Endothelial cell of umbilical vein (primary cell): ENCODE data around the gene ALKBH6. TPM values are rescaled to one million over a fixed set of nuclear protein-coding genes. Genes with fewer than 3 reads are reported as not detected.

Source experiments
- BruUV-seq: library from RNA; stranded (reverse); fragments of 400-500 nt; replicated peaks from 2 replicates; lab custom pipeline; 2021; lab: Mats Ljungman, UMichigan
- CTCF ChIA-PET: fragments of 300-600, 350-600 bp; sonication (Branson Sonifier 250); formaldehyde crosslinking; loops from one replicate; lab custom pipeline; 2021; ENCODE audit warnings: antibody characterized with exemption, inconsistent platforms; lab: Charles Lee
- POLR2A ChIA-PET: fragments of 300-600, 350-600 bp; sonication (Branson Sonifier 250); formaldehyde crosslinking; loops from one replicate; lab custom pipeline; 2021; ENCODE audit warnings: antibody characterized with exemption, inconsistent platforms; lab: Charles Lee
- DNase-seq: peaks from one replicate; pipeline ENCODE4 v3.0.0-alpha.2; 2011; ENCODE audit warnings: low read depth, low spot score
- FAIRE-seq: peaks from 2 replicates; lab custom pipeline; 2011; peaks lifted over from hg19 to GRCh38; lab: Jason Lieb, UNC
- H2AFZ ChIP-seq: 2 replicates; pipeline ENCODE4 v1.6.0; 2012; ENCODE audit warnings: low read depth, low read length, control low read depth, inconsistent platforms
- H3K27ac ChIP-seq: 2 replicates; pipeline ENCODE4 v1.5.1; 2011; ENCODE audit warnings: low read depth, mild to moderate bottlenecking, control low read depth, low read length, moderate library complexity; ENCODE audit not compliant: insufficient read depth
- H3K27me3 ChIP-seq, 2 experiments: 2 replicates each; pipeline versions ENCODE4 v1.6.0 to v1.6.1; 2011; ENCODE audit warnings: low read length in 2 of 2, mixed read lengths in 1 of 2; ENCODE audit not compliant: control insufficient read depth in 2 of 2, insufficient read depth in 2 of 2
- H3K36me3 ChIP-seq, 2 experiments: 2 replicates in 1 of 2; 3 replicates in 1 of 2; pipeline ENCODE4 v1.5.1; 2011; ENCODE audit warnings: low read length in 2 of 2, mild to moderate bottlenecking in 1 of 2, moderate library complexity in 1 of 2; ENCODE audit not compliant: control insufficient read depth in 2 of 2, insufficient read depth in 2 of 2; ENCODE audit errors: extremely low read depth in 1 of 2
- H3K4me1 ChIP-seq: 3 replicates; pipeline ENCODE4 v1.5.1; 2011; ENCODE audit warnings: mild to moderate bottlenecking, low read length; ENCODE audit not compliant: control insufficient read depth, insufficient read depth; ENCODE audit errors: extremely low read depth
- H3K4me2 ChIP-seq: 2 replicates; pipeline ENCODE4 v1.6.1; 2011; ENCODE audit warnings: low read length, control low read depth, mixed read lengths; ENCODE audit not compliant: insufficient read depth
- H3K4me3 ChIP-seq, 3 experiments: fragments of 200-600 bp in 1 of 3; sonication (generic), shearing (Covaris generic) in 1 of 3; replicated peaks in 1 of 3; 2 replicates each; pipeline ENCODE4 v1.5.1; 2011 to 2016; ENCODE audit warnings: control low read depth in 3 of 3, low read length in 3 of 3, mild to moderate bottlenecking in 2 of 3, inconsistent platforms in 1 of 3, low read depth in 1 of 3, moderate library complexity in 1 of 3; ENCODE audit not compliant: insufficient read depth in 1 of 3
- H3K79me2 ChIP-seq: 2 replicates; pipeline ENCODE4 v1.6.0; 2012; ENCODE audit warnings: low read length, inconsistent platforms; ENCODE audit not compliant: control insufficient read depth, insufficient read depth
- H3K9ac ChIP-seq: replicated peaks from 2 replicates; pipeline ENCODE3; 2011; ENCODE audit warnings: low read length, control low read depth; ENCODE audit not compliant: insufficient read depth; ENCODE audit errors: extremely low read depth
- H3K9me1 ChIP-seq: replicated peaks from 3 replicates; pipeline ENCODE4 v1.6.0; 2011; ENCODE audit warnings: mild to moderate bottlenecking, low read length; ENCODE audit not compliant: control insufficient read depth, insufficient read depth; ENCODE audit errors: extremely low read depth
- H3K9me3 ChIP-seq: replicated peaks from 2 replicates; pipeline ENCODE4 v1.5.1; 2012; ENCODE audit warnings: low read length, inconsistent platforms; ENCODE audit not compliant: control insufficient read depth, insufficient read depth
- H4K20me1 ChIP-seq: replicated peaks from 2 replicates; pipeline ENCODE3; 2011; ENCODE audit warnings: mild to moderate bottlenecking, low read length; ENCODE audit not compliant: control insufficient read depth, insufficient read depth; ENCODE audit errors: extremely low read depth
- EZH2 ChIP-seq: IDR thresholded peaks from 2 replicates; pipeline ENCODE4 v1.6.1; 2012; ENCODE audit warnings: borderline replicate concordance, low read depth, mild to moderate bottlenecking, moderate library complexity, low read length, inconsistent platforms; ENCODE audit not compliant: severe bottlenecking
- FOS ChIP-seq: IDR thresholded peaks from 2 replicates; pipeline ENCODE4 v1.6.1; 2011; ENCODE audit warnings: mild to moderate bottlenecking, low read length, moderate library complexity, borderline replicate concordance; ENCODE audit not compliant: insufficient read depth
- GATA2 ChIP-seq: IDR thresholded peaks from 2 replicates; pipeline ENCODE4 v1.7.0; 2011; ENCODE audit warnings: low read depth, mild to moderate bottlenecking, moderate library complexity, mixed read lengths, low read length; ENCODE audit not compliant: insufficient read length, insufficient read depth
- JUN ChIP-seq: IDR thresholded peaks from 2 replicates; pipeline ENCODE4 v1.6.1; 2011; ENCODE audit warnings: borderline replicate concordance, low read depth; ENCODE audit not compliant: insufficient read length, insufficient read depth
- MAX ChIP-seq: IDR thresholded peaks from 2 replicates; pipeline ENCODE4 v1.6.1; 2011; ENCODE audit not compliant: insufficient read depth, insufficient read length
- MYC ChIP-seq: IDR thresholded peaks from one replicate; pipeline ENCODE4 v1.6.1; 2011; ENCODE audit warnings: mild to moderate bottlenecking, low read depth, low read length
- POLR2A ChIP-seq: IDR thresholded peaks from 2 replicates; pipeline ENCODE4 v1.6.1; 2012; ENCODE audit warnings: low read depth, mild to moderate bottlenecking, control low read depth, low read length
- POLR2AphosphoS5 ChIP-seq: IDR thresholded peaks from 2 replicates; pipeline ENCODE4 v1.6.1; 2012; ENCODE audit warnings: low read depth, mild to moderate bottlenecking, control low read depth, low read length, moderate library complexity; ENCODE audit not compliant: insufficient read depth
- dilution Hi-C: fragments of 300-500 bp; cut with MboI; formaldehyde crosslinking; loops from one replicate; pipeline ENCODE4 v1.15.0; 2019; ENCODE audit warnings: low sequenced_read_pairs; ENCODE audit not compliant: extremely low pct_ligation_motif_present
- intact Hi-C: fragments of 100-400 bp; cut with micrococcal nuclease; formaldehyde crosslinking; loops from one replicate; pipeline ENCODE4 v1.10.0; 2022
- polyA plus RNA-seq, 4 experiments: library from polyadenylated mRNA; depleted of rRNA in 3 of 4; stranded (reverse) in 3 of 4; unstranded in 1 of 4; fragments of >200 nt; gene quantifications; 2 replicates each; pipeline versions ENCODE4 v1.2.1 to v1.2.3, GENCODE V29; 2011 to 2012; ENCODE audit warnings: missing spikeins in 1 of 4
- total RNA-seq: library from RNA; stranded (reverse); gene quantifications from 2 replicates; pipeline ENCODE4 v1.2.3, GENCODE V29; 2021
- TF ChIP-seq, protein P1 (sequence below), 2 donors: IDR thresholded peaks; 1 replicate in 1 of 2; 2 replicates in 1 of 2; pipeline ENCODE4 v1.5.1; 2011; ENCODE audit warnings: low read length in 2 of 2, mild to moderate bottlenecking in 2 of 2, moderate library complexity in 2 of 2, control low read depth in 1 of 2, inconsistent platforms in 1 of 2, low read depth in 1 of 2; ENCODE audit not compliant: insufficient read depth in 1 of 2; ENCODE audit errors: extremely low read depth in 1 of 2

ALKBH6 gene
- total and polyA plus RNA-seq, 2 donors (not counting 3 experiments of a cell fraction or from before 2014, with no cell fraction given) = 17.3 to 26.7 TPM

GRCh38 chr19:35987571-35987896 is 26.5 kb downstream of the ALKBH6 start:
- H3K36me3 ChIP-seq = no peaks in the 10 kb centered on the region
- H4K20me1 ChIP-seq = no peaks in the 10 kb centered on the region
- no peak overlapping the region for H2AFZ ChIP-seq
- H3K27me3 ChIP-seq = peaks cover 5 to 11% of the 10 kb centered on the region in 2 experiments
- H3K4me2 ChIP-seq = no peak overlapping the region
- no peaks in the 10 kb centered on the region for H3K4me1 ChIP-seq
- H3K9ac ChIP-seq = no peak overlapping the region
- no peak overlapping the region for H3K27ac ChIP-seq
- POLR2A ChIA-PET = no interaction called here
- dilution Hi-C loops (no loop called here), intact Hi-C loops (no loop called here)
- CTCF ChIA-PET = interaction anchor here (0.6 to 0.7 kb wide), 3 partner anchors 8 to 73 kb away, joined by 3 to 5 read pairs (median 3); no protein-coding TSS in a partner anchor
- no TSS peak for BruUV-seq
- FAIRE-seq = no peak
- H3K9me1 ChIP-seq = no peaks in the 10 kb centered on the region
- TF ChIP-seq GATA2 (no peak), POLR2AphosphoS5 (no peak), FOS (no peak), MYC (no peak), JUN (no peak), MAX (no peak), EZH2 (no peak), POLR2A (no peak)
- TF ChIP-seq, protein P1, sequence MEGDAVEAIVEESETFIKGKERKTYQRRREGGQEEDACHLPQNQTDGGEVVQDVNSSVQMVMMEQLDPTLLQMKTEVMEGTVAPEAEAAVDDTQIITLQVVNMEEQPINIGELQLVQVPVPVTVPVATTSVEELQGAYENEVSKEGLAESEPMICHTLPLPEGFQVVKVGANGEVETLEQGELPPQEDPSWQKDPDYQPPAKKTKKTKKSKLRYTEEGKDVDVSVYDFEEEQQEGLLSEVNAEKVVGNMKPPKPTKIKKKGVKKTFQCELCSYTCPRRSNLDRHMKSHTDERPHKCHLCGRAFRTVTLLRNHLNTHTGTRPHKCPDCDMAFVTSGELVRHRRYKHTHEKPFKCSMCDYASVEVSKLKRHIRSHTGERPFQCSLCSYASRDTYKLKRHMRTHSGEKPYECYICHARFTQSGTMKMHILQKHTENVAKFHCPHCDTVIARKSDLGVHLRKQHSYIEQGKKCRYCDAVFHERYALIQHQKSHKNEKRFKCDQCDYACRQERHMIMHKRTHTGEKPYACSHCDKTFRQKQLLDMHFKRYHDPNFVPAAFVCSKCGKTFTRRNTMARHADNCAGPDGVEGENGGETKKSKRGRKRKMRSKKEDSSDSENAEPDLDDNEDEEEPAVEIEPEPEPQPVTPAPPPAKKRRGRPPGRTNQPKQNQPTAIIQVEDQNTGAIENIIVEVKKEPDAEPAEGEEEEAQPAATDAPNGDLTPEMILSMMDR (IDR thresholded peaks at IDR 0.05; ENCODE audit: extremely low read depth in 1 of 2, insufficient read depth in 1 of 2, low read depth in 1 of 2, low read length in 2 of 2) = no peak
- no peaks in the 10 kb centered on the region for H3K9me3 ChIP-seq
- H3K79me2 ChIP-seq = no peaks in the 10 kb centered on the region
- no peak overlapping the region for H3K4me3 ChIP-seq
- DNase-seq = no peak
